Measurements from ENCODE around the gene DOC2A.
A peak's percentile ranks its signal among the peaks of the same experiment; 100 is the strongest.

The DOC2A gene

GRCh38 chr16:30003670-30004423, 7.0 kb downstream of the DOC2A start:
- no peak for DNase-seq

GRCh38 chr16:30002614-30003346, 8.0 kb downstream of the DOC2A start:
- no peak for DNase-seq

DNA sequence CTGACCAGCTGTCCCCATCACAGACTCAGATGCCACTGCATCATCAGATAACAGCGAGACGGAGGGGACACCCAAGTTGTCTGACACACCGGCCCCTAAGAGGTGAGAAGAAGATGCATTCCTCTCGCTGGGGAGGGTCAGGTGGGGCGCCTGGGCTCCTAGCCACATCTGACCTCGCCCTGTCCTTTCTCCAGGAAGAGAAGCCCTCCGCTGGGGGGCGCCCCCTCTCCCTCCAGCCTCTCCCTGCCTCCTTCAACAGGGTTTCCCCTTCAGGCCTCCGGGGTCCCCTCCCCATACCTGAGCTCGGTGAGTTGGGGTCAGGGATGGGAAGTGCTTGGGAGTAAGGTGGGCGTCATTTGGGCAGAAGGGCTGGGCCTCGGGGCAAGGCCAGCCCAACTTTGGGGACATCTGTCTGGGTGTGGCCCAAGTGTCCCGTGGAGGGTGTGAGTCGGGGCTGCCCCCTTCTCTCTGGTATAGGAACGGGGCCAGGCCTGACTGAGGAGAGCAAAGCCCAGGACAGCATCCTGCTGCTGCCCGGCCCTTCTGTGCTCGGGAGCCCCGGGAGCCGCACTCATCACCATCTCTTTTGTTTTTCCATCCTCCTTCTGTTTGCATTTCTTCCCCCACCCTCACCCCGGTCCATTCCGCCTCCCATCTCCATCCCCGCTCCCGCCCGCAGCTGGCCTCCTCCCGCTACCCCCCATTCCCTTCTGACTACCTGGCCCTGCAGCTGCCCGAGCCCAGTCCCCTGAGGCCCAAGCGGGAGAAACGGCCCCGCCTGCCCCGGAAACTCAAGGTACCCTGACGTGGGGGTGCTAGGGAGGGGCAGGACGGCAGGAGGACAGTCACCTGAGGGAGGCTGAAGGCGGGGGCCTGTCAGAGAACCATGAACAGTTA, 9.8 kb downstream of the DOC2A start:
- no peak for DNase-seq

GRCh38 chr16:29999605-30000004, 11.2 kb downstream of the DOC2A start:
- no peak for DNase-seq

GRCh38 chr16:29996766-29997250, 14.0 kb downstream of the DOC2A start:
- no peak for DNase-seq

DNA sequence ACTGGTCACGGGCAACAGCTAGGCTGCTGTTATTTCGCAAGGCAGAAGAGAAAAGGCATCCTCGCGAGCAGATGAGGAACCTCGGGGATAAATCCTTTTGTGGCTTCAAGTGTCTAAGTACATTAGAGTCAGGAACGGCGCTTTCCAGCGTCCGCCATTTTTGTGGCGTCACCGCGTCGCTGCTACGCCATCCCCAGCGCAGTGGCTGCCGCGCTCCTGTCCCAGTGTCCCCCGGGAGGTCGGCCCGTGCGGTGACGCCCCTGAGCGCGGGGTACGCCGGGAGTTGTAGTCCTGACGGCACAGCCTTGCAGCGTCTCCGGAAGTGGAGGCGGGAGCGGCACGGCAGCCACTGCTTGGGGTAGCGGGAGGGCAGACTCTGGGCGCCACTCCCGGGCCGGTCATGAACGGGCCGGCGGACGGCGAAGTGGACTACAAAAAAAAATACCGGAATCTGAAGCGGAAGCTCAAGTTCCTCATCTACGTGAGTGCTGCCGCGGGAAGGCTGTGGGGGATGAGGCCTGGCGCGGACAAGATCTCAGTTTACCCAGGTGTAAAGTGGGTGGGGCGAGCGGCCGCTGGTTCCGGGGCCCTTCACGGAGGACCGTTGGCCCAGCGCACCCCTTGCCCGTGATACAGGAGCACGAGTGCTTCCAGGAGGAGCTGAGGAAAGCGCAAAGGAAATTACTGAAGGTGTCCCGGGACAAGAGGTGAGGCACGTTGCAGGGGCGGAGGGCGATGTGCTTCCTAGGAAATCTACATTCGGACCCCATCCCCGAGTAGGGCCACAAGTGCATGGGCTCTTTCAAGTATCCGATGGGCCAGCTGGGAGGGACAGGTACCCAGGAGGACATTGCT, 14.7 kb downstream of the DOC2A start, which contains the start of gene INO80E:
INO80E (plus strand) TSS at position 331 of the 855 bp plus-strand sequence; CDS start at position 401, 70 bp downstream.
- DNase-seq: peak; percentile 99

DNA sequence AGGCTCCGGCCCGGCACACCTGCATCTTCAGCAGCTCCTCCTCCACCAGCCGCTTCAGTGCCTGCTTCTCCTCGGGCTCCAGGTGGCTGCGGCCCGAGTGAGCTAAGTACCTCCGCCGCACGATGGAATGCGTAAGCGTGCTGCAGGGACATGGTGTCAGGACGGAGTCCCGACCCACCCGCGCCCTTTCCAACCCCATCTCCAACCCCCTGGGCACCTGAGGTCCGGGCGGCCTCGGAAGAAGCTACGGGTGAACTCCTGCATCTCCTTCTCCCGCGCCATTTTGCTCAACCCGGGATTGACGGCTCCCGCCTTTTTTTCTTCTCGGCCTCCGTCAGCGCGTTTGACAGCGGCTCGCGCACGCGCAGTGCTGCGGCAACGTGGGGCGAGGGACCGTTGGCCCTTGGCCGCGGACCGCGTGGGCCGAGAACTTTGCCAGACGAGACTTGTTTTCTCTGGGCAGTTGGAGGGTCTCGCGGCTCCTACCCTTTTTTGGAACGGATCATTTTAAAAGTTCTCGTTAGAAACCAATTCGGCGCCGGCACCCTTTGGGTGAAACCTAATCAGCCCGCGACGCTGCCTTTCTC, 15.4 kb downstream of the DOC2A start, which contains the start of gene HIRIP3:
HIRIP3 (minus strand) TSS at position 294 of the 587 bp plus-strand sequence; CDS start at position 282, 12 bp downstream.
- peak; percentile 91 for DNase-seq

GRCh38 chr16:29994600-29995323, 16.1 kb downstream of the DOC2A start:
- DNase-seq: no peak

DNA sequence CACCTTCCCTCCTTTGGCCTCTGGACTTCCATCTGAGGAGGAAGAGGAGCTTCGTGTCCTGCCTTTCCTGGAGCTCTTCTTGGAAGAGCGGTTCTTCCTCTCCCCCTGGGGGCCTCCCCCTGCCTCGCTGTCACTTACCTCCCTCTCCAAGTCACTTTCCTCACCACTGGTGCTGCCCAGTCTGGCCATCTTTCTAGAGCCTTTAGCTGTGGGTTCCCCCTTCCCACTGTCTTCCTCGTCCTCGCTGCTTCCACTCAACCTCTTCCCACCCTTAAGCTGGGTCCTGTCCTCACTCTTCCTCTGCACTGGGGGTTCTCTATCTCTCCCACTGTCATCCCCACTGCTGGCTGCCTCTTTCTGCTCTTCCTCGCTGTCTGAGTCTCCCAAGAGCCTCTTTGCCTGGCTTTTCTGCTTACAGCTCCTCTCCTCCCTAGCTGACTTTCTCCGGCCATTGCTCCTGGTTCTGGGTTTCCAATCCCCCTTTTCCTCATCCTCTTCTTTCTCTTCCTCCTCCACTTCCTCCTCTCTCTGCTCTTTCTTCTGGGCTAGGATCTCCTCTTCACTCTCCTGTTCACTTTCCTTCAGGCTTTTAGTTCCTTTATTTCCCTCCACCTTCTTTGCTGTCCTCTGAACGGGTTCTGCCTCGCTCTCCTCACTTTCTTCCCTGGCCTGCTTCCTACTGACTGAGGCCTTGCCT, 16.8 kb downstream of the DOC2A start:
- no peak for DNase-seq

GRCh38 chr16:29993191-29993902, 17.5 kb downstream of the DOC2A start:
- DNase-seq: no peak

- DNase-seq: no peak
These were observed 18.4 kb downstream of the DOC2A start for GRCh38 chr16:29992344-29992967.

DNA sequence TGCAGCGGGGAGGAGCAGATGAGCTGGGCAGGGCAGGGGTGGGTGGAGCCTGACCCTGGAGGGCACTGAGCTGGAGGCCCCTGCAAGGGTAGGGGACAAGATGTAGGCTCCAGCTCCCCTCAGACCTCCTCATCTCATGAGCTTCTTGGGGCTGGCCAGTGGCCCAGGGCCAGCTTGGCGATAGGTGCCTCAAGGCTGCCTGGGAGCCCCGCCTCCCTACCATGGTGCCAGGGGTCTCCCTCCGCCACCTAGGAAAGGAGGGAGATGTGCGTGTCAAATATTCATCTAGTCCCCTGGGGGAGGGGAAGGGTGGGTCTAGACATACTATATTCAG, 19.3 kb downstream of the DOC2A start:
- DNase-seq: no peak

GRCh38 chr16:29990883-29991570, 19.8 kb downstream of the DOC2A start:
- no peak for DNase-seq

DNA sequence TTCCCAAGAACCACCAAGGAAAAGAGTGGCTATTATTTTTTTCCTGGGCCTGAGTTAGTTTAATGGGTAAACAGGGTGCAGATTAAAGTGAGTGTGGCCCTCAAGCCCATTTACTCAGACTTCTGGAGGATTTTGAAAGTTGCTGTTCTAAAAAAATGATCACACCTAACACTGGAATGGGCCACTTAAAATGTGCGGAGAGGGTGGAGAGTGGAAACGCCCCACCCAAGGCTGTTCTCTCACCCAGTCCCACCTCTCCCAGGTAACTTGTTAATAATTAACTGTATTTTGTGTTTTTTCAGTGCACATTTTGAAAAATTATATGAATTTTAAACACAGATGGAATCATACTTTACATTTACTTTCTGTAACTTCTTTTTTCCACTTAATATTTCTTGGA, 20.8 kb downstream of the DOC2A start:
- no peak for DNase-seq

DNA sequence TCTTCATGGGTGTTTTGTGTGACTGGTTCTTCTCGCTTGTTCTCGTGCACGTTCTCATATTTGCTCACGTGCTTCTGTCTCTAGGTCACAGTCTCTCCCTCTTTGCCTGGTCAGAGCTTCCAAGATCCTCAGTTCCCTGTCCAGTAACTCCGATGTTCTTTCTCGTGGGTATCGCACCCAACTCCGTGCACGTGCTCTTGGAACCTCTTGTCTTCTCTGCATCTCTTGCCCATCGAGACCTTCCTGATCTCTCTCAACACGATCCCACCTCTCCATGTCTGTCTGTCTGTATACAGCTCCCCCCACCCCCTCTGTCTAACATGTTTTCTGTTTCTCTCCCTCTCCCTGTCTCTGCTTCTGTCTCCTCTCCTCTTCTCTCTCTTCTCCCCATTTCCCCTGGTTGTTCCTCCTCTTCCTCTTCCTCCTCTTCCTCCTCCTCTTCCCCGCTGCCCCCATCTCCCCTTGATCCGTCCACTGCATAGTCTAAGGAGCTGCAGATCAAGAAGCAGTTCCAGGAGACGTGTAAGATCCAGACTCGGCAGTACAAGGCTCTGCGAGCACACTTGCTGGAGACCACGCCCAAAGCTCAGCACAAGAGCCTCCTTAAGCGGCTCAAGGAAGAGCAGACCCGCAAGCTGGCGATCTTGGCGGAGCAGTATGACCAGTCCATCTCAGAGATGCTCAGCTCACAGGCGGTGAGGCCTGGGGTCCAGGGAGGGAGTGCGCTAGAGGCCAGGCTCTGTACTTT, 21.5 kb downstream of the DOC2A start:
- DNase-seq: no peak

- DNase-seq: no peak
These were observed 22.3 kb downstream of the DOC2A start for GRCh38 chr16:29988346-29989075.

Data from NCI-H510A (cell line).